Neutrophil (primary cell): ENCODE measurements around the gene PTCD2.
"Not testable (repeated sequence)": the region's sequence is repeated elsewhere in the genome, so short reads cannot be mapped to it uniquely, and the experiment has no call there.

ENCODE experiments used
- H3K27ac ChIP-seq: fragments of 200-600 bp; sonication (generic); 2 replicates; pipeline ENCODE4 v1.5.1; 2016; ENCODE audit warnings: mild to moderate bottlenecking, moderate library complexity
- H3K27me3 ChIP-seq: fragments of 200-600 bp; sonication (generic); 2 replicates; pipeline ENCODE4 v1.6.0; 2016; ENCODE audit warnings: mild to moderate bottlenecking
- H3K36me3 ChIP-seq: fragments of 200-600 bp; sonication (generic); 2 replicates; pipeline ENCODE4 v1.5.1; 2017
- H3K4me1 ChIP-seq, 2 experiments: fragments of 200-600 bp in 1 of 2; sonication (generic) in 1 of 2; 1 replicate in 1 of 2; 2 replicates in 1 of 2; pipeline versions ENCODE4 v1.5.1 to v1.6.1; 2013 to 2016; ENCODE audit warnings: low read depth in 1 of 2, low read length in 1 of 2, mild to moderate bottlenecking in 1 of 2, moderate library complexity in 1 of 2; ENCODE audit not compliant: control insufficient read depth in 1 of 2, insufficient read depth in 1 of 2
- H3K4me3 ChIP-seq, 2 experiments: fragments of 200-600 bp in 1 of 2; sonication (generic) in 1 of 2; 1 replicate in 1 of 2; 2 replicates in 1 of 2; pipeline ENCODE4 v1.5.1; 2013 to 2016; ENCODE audit warnings: low read depth in 1 of 2, low read length in 1 of 2, mild to moderate bottlenecking in 1 of 2, moderate library complexity in 1 of 2
- H3K9me3 ChIP-seq: fragments of 200-600 bp; sonication (generic); 2 replicates; pipeline ENCODE4 v1.5.1; 2016
- TF ChIP-seq, protein P1 (sequence below): fragments of 200-600 bp; sonication (generic); IDR thresholded peaks from 2 replicates; pipeline ENCODE4 v1.5.1; 2016; ENCODE audit warnings: antibody characterized with exemption

PTCD2 gene

DNA sequence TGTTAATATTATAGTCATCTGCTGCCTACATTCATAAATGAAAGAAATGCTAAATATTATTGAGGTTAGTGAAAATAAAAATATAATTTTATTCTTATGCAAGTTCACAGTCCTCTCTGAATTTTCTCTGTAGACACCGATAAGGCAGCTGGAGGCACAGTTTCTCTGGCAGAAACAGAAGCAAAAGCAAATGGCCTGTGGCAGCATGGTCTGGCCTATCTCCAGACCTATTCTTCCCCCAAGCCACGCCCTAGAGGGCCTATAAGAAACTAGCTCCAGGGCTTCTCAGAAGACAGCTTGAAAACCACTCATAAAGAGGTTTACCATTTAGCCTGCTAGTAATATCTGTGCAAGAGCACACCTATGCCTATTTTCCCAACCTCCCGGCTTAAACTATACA is 28.6 kb upstream of the PTCD2 start:
- H3K4me3 ChIP-seq, result no peak overlapping the region
- TF ChIP-seq, protein P1, sequence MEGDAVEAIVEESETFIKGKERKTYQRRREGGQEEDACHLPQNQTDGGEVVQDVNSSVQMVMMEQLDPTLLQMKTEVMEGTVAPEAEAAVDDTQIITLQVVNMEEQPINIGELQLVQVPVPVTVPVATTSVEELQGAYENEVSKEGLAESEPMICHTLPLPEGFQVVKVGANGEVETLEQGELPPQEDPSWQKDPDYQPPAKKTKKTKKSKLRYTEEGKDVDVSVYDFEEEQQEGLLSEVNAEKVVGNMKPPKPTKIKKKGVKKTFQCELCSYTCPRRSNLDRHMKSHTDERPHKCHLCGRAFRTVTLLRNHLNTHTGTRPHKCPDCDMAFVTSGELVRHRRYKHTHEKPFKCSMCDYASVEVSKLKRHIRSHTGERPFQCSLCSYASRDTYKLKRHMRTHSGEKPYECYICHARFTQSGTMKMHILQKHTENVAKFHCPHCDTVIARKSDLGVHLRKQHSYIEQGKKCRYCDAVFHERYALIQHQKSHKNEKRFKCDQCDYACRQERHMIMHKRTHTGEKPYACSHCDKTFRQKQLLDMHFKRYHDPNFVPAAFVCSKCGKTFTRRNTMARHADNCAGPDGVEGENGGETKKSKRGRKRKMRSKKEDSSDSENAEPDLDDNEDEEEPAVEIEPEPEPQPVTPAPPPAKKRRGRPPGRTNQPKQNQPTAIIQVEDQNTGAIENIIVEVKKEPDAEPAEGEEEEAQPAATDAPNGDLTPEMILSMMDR, result no peak
- H3K27ac ChIP-seq, result no peak overlapping the region
- no peaks in the 10 kb centered on the region for H3K9me3 ChIP-seq
- no peaks in the 10 kb centered on the region for H3K27me3 ChIP-seq
- no peaks in the 10 kb centered on the region for H3K4me1 ChIP-seq
- peaks cover 6% of the 10 kb centered on the region for H3K36me3 ChIP-seq

DNA sequence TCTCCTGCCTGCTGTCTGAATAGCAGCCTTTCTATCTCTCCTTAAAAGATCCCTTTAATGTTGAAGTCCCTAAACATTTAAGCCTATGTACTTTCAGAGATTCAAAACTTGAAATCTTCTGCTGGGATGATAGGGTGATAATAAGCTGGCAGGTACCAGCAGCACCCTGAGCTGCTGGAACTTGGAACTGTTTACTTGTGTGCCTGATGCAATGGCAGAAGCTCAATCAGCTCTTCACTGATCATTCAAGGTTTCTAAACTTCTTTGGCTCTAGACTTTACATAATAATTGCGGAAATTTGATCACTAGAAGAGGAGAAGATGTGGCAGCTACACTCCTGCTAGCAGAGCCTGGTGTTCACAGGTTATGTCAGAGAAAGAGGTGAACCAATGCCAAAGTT is 27.8 kb upstream of the PTCD2 start:
- H3K9me3 ChIP-seq, result no peaks in the 10 kb centered on the region
- no peak overlapping the region for H3K4me3 ChIP-seq
- TF ChIP-seq, protein P1, result no peak
- peaks cover 6% of the 10 kb centered on the region for H3K36me3 ChIP-seq
- H3K27me3 ChIP-seq, result no peaks in the 10 kb centered on the region
- H3K27ac ChIP-seq, result no peak overlapping the region
- H3K4me1 ChIP-seq, result no peaks in the 10 kb centered on the region

GRCh38 chr5:72293495-72294055 is 26.6 kb upstream of the PTCD2 start:
- H3K27me3 ChIP-seq, result no peaks in the 10 kb centered on the region
- no peak overlapping the region for H3K27ac ChIP-seq
- no peaks in the 10 kb centered on the region for H3K9me3 ChIP-seq
- TF ChIP-seq, protein P1, result no peak
- H3K4me3 ChIP-seq, result no peak overlapping the region
- H3K36me3 ChIP-seq, result peaks cover 6% of the 10 kb centered on the region
- no peaks in the 10 kb centered on the region for H3K4me1 ChIP-seq

DNA sequence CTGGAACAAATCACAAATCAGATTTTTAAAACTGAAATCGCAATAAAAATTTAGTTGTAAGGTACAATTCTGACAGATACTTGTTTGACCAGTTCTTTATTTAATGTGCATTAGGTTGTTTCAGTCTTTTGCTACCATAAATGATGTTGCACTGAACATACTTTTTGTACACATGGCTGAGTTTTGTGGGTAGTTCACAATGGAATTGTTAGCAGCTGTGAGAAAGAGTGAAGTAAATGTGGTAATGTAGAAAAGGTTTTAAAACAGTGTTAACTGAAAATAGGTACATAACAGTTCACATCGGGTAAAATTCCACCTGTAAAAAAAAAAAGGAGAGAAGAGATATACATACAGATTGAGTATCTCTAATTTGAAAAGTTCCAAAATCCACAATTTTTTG is 25.7 kb upstream of the PTCD2 start:
- Histone ChIP-seq H3K36me3 (peaks cover 6% of the 10 kb centered on the region), H3K4me3 (no peak overlapping the region), H3K4me1 (no peaks in the 10 kb centered on the region), H3K27me3 (no peaks in the 10 kb centered on the region), H3K27ac (no peak overlapping the region), H3K9me3 (no peaks in the 10 kb centered on the region)
- TF ChIP-seq, protein P1, result no peak

DNA sequence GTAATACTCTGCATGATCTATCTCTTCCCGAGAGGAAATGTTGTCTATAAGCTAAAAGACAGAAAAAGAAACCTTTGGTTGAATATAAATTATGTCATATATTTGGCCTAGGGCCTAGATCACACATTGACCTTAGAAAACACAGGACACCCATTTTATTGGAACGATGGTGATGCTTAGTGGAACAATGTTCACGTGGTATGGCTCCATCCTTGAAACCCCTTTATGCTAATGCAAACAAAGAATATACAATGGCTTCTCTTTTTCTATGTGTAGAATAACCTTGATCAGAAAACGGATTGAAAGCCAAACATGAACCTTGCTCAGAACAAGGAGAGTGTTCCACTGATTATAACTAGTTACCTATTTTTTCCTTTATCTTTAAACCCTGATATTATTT is 24.6 kb upstream of the PTCD2 start:
- H3K27me3 ChIP-seq, result no peaks in the 10 kb centered on the region
- H3K4me3 ChIP-seq, result no peak overlapping the region
- TF ChIP-seq, protein P1, result no peak
- no peaks in the 10 kb centered on the region for H3K4me1 ChIP-seq
- no peak overlapping the region for H3K27ac ChIP-seq
- H3K36me3 ChIP-seq, result peaks cover 3% of the 10 kb centered on the region
- no peaks in the 10 kb centered on the region for H3K9me3 ChIP-seq

DNA sequence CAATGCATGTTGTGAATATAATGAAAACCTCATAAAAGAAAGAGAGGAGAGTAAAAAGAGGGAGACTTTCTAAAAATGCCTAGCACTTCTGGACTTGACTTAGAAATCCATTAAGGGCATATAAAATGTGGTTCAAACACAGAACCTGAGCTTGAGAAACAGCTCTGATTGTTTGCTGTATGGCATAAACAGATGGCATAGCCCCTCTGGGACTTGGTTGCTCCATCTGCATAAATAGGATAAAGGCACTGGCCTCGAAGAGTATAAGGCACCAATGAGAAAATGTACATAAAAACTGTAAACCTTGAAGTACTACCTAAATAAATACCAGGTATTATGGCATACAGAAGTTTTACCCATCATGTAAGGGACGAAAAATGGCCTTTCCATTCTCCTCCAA is 23.9 kb upstream of the PTCD2 start:
- Histone ChIP-seq H3K9me3 (no peaks in the 10 kb centered on the region), H3K27me3 (no peaks in the 10 kb centered on the region), H3K4me3 (no peak overlapping the region), H3K4me1 (no peaks in the 10 kb centered on the region), H3K36me3 (peaks cover 3% of the 10 kb centered on the region), H3K27ac (no peak overlapping the region)
- TF ChIP-seq, protein P1, result no peak

GRCh38 chr5:72298136-72298535 is 22.0 kb upstream of the PTCD2 start:
- not testable (repeated sequence) for H3K27ac ChIP-seq, H3K27me3 ChIP-seq, H3K9me3 ChIP-seq, H3K4me3 ChIP-seq, H3K4me1 ChIP-seq, H3K36me3 ChIP-seq
